Bronchial epithelial cell (primary cell): ENCODE measurements around the gene ITGAL. TPM values are rescaled to one million over a fixed set of nuclear protein-coding genes. Genes with fewer than 3 reads are reported as not detected.

Source experiments
- DNase-seq: peaks from one replicate; pipeline ENCODE4 v3.0.0-alpha.2; 2010; ENCODE audit warnings: low read depth
- FAIRE-seq: peaks from 2 replicates; lab custom pipeline; 2011; peaks lifted over from hg19 to GRCh38; lab: Jason Lieb, UNC
- H3K27me3 ChIP-seq: 2 replicates; pipeline ENCODE4 v1.5.1; 2011; ENCODE audit warnings: low read length; ENCODE audit not compliant: control insufficient read depth, insufficient read depth
- H3K36me3 ChIP-seq: 2 replicates; pipeline ENCODE4 v1.5.1; 2011; ENCODE audit warnings: low read length; ENCODE audit not compliant: control insufficient read depth, insufficient read depth
- H3K4me3 ChIP-seq: 2 replicates; pipeline ENCODE4 v1.5.1; 2011; ENCODE audit warnings: mild to moderate bottlenecking, low read depth, low read length, control low read depth
- total RNA-seq: library from RNA; depleted of rRNA; stranded (reverse); fragments of >200 nt; gene quantifications from 2 replicates; pipeline ENCODE4 v1.2.1, GENCODE V29; 2014
- TF ChIP-seq, protein P1 (sequence below): IDR thresholded peaks from 2 replicates; pipeline ENCODE4 v1.5.1; 2011; ENCODE audit warnings: mild to moderate bottlenecking, moderate library complexity, low read length, control low read depth, inconsistent platforms; ENCODE audit not compliant: insufficient read depth, severe bottlenecking

Gene ITGAL
- total RNA-seq, 1 donor from 2014 or later: not detected

DNA sequence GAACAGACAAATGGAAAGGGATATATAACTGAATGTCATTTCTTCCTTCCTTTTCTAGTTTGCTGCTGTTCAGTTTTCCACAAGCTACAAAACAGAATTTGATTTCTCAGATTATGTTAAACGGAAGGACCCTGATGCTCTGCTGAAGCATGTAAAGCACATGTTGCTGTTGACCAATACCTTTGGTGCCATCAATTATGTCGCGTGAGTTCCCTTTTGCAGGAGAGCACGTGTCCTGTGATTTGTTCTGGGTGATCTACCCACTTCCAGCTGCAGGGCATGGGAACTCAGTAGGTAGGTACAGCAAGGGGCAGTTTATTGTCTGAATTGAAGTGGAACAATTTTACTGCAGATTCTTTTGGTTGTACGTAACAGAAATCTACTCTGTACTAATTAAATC, 8.8 kb downstream of the ITGAL start:
- Histone ChIP-seq H3K36me3 (no peaks in the 10 kb centered on the region), H3K4me3 (no peak overlapping the region), H3K27me3 (peaks cover 2% of the 10 kb centered on the region)
- TF ChIP-seq, protein P1, sequence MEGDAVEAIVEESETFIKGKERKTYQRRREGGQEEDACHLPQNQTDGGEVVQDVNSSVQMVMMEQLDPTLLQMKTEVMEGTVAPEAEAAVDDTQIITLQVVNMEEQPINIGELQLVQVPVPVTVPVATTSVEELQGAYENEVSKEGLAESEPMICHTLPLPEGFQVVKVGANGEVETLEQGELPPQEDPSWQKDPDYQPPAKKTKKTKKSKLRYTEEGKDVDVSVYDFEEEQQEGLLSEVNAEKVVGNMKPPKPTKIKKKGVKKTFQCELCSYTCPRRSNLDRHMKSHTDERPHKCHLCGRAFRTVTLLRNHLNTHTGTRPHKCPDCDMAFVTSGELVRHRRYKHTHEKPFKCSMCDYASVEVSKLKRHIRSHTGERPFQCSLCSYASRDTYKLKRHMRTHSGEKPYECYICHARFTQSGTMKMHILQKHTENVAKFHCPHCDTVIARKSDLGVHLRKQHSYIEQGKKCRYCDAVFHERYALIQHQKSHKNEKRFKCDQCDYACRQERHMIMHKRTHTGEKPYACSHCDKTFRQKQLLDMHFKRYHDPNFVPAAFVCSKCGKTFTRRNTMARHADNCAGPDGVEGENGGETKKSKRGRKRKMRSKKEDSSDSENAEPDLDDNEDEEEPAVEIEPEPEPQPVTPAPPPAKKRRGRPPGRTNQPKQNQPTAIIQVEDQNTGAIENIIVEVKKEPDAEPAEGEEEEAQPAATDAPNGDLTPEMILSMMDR: no peak
- FAIRE-seq (no peak), DNase-seq (no peak)

DNA sequence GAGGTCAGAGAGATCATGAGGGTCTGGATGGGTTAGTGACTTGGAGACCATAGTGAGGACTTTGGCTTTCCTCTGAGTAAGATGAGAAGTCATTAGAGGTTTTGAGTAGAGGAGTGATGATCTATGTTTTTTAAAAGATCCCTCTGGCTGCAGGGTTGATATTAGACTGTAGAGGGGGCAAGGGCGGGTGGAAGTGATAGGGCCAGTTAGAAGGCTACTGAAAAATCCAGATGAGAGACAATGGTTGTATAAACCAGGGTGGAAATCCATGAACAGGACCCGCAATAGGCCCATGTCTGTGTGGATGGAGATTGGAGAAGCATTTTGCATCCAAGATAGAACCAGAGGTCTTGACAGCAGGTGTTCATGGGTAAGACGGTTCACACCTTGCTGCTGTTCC, 9.8 kb downstream of the ITGAL start:
- Histone ChIP-seq H3K4me3 (no peak overlapping the region), H3K36me3 (no peaks in the 10 kb centered on the region), H3K27me3 (peaks cover 2% of the 10 kb centered on the region)
- DNase-seq: no peak
- TF ChIP-seq, protein P1: peak; percentile 6
- FAIRE-seq: no peak

DNA sequence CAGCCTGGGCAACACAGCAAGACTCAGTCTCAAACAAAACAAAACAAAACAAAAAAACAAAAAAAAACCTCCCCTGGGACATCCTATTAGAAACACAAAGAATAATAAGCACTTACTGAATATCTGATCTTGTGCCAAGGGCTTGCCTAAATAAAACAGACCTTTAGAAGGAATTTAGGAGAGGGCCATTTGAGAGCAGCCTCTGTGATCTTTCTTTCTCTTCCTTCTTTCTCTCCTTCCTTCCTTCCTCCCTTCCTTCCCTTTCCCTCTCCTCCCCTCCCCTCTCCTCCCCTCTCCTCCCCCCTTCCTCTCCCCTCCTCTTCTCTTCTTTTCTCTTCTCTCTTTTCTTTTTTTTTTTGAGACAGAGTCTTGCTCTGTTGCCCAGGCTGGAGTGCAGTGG, 12.3 kb downstream of the ITGAL start:
- FAIRE-seq: no peak
- Histone ChIP-seq H3K36me3 (no peaks in the 10 kb centered on the region), H3K4me3 (no peak overlapping the region), H3K27me3 (peaks cover 2% of the 10 kb centered on the region)
- no peak for DNase-seq
- TF ChIP-seq, protein P1: no peak

DNA sequence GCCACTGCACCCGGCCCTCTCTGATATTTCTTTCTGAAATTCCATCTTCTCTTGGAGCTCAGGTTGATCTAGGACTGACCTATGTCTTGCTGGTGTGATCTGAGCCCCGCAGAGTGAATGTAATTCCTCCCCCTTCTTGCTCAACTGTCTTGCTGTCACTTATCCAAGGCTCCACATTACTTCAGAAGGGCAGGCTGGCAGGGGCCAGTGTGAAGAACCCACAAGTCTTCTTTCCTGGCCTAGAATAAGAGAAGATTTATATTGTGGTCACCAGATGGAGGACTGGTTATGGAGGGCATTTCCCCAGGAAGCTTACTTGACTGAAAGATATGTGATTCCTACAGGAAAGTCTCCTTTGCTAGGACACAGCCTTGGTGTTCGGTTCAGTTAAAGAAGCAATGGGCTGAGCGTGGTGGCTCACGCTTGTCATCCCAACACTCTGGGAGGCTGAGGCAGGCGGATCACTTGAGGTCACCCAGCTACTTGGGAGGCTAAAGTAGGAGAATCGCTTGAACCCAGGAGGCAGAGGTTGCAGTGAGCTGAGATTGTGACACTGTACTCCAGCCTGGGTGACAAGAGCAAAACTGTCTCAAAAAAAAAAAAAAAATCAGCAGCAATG, 13.4 kb downstream of the ITGAL start:
- DNase-seq: no peak
- H3K36me3 ChIP-seq: no peaks in the 10 kb centered on the region
- TF ChIP-seq, protein P1: no peak
- H3K27me3 ChIP-seq: no peaks in the 10 kb centered on the region
- no peak overlapping the region for H3K4me3 ChIP-seq
- FAIRE-seq: no peak

DNA sequence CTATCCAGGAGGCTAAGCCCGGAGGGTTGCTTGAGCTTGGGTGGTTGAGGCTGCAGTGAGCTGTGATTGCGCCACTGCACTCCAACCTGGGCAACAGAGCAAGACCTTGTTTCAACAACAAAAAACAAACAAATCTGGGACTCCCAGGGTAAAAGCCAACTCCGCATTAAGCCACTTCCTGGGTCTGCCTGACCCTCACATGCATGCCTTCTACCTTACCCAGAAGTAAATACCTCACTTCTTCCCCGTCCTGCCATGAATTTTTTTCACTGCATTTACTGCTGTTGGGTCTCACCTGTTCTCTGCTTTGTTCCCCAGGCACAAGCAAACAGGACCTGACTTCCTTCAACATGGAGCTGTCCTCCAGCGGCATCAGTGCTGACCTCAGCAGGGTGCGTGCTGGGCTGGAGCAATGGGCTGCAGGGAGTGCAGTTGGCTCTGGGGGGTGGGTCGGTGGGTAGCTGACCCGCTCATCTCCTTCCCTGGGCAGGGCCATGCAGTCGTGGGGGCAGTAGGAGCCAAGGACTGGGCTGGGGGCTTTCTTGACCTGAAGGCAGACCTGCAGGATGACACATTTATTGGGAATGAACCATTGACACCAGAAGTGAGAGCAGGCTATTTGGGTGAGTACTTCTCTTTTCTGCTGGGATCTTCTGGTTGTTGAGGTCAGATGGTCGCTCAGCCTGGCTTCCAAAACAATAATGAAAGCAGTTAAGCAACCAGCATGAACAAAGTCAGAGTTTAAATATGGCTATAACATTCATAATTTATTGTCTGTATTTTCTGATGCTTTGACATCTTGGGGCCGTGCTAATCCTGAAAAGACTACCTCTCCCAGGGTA, 16.4 kb downstream of the ITGAL start:
- Histone ChIP-seq H3K4me3 (no peak overlapping the region), H3K36me3 (no peaks in the 10 kb centered on the region), H3K27me3 (no peaks in the 10 kb centered on the region)
- DNase-seq (peak; percentile 13), FAIRE-seq (no peak)
- TF ChIP-seq, protein P1: no peak
